PFSK-1 (cell line): ENCODE results near the gene STAG1.

Source experiments
- POLR2AphosphoS5 ChIP-seq: IDR thresholded peaks from 2 replicates; pipeline ENCODE4 v1.6.1; 2012; ENCODE audit warnings: low read depth, mild to moderate bottlenecking, control low read depth, low read length, moderate library complexity
- SIN3A ChIP-seq: IDR thresholded peaks from 2 replicates; pipeline ENCODE4 v1.6.1; 2012; ENCODE audit warnings: mild to moderate bottlenecking, low read length, moderate library complexity, borderline replicate concordance; ENCODE audit not compliant: insufficient read depth
- TAF1 ChIP-seq: IDR thresholded peaks from 2 replicates; pipeline ENCODE4 v1.6.1; 2012; ENCODE audit warnings: low read length, control low read depth, borderline replicate concordance; ENCODE audit not compliant: insufficient read depth
- TF ChIP-seq, protein P1 (sequence below), 2 experiments: IDR thresholded peaks; 2 replicates each; pipeline versions ENCODE4 v1.6.1 to v1.8.0; 2011 to 2012; ENCODE audit warnings: low read depth in 2 of 2, low read length in 2 of 2, control low read depth in 1 of 2, inconsistent platforms in 1 of 2, mild to moderate bottlenecking in 1 of 2, moderate library complexity in 1 of 2; ENCODE audit not compliant: insufficient read depth in 1 of 2

DNA sequence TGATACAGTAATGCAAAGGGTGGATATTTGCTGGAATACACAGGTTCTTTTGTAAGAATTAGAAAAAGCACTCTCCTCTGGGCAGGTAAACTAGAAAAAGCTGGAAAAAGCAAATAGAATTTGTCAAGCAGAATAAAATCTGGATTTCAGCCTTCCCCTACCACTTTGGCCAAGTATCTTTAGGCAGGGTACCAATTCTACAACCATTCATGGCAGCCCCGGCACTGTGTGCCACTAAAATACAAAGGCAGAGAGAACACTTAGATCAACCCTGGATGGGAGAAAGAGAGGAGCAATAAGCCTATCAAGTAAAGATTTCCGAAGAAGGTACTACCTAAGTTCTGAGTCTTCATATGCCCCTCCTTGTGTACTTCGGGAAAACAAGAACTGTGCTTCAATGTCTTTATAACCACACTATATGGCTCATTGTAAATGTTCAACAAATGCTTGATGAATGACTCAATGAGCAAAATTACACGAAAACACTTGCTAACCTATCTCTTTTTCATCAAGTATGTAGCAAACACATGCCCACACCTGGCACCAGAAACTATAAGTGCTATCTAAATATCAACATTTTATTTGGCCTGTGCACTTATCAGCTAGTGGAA lies 20.8 kb downstream of the STAG1 start:
- TF ChIP-seq POLR2AphosphoS5: no peak
- TF ChIP-seq, protein P1, sequence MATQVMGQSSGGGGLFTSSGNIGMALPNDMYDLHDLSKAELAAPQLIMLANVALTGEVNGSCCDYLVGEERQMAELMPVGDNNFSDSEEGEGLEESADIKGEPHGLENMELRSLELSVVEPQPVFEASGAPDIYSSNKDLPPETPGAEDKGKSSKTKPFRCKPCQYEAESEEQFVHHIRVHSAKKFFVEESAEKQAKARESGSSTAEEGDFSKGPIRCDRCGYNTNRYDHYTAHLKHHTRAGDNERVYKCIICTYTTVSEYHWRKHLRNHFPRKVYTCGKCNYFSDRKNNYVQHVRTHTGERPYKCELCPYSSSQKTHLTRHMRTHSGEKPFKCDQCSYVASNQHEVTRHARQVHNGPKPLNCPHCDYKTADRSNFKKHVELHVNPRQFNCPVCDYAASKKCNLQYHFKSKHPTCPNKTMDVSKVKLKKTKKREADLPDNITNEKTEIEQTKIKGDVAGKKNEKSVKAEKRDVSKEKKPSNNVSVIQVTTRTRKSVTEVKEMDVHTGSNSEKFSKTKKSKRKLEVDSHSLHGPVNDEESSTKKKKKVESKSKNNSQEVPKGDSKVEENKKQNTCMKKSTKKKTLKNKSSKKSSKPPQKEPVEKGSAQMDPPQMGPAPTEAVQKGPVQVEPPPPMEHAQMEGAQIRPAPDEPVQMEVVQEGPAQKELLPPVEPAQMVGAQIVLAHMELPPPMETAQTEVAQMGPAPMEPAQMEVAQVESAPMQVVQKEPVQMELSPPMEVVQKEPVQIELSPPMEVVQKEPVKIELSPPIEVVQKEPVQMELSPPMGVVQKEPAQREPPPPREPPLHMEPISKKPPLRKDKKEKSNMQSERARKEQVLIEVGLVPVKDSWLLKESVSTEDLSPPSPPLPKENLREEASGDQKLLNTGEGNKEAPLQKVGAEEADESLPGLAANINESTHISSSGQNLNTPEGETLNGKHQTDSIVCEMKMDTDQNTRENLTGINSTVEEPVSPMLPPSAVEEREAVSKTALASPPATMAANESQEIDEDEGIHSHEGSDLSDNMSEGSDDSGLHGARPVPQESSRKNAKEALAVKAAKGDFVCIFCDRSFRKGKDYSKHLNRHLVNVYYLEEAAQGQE (IDR thresholded peaks at IDR 0.05; ENCODE audit: insufficient read depth in 1 of 2, low read depth in 2 of 2, low read length in 2 of 2): no peak
- TF ChIP-seq TAF1: no peak
- TF ChIP-seq SIN3A: no peak
